OCI-LY1 (cell line): ENCODE measurements around the gene BAG3.

Source experiments
- H2AFZ ChIP-seq: fragments of 200-600 bp; sonication (generic), shearing (Covaris generic); 2 replicates; pipeline ENCODE4 v1.6.0; 2014; ENCODE audit warnings: antibody characterized with exemption, mild to moderate bottlenecking, low read length
- H3F3A ChIP-seq: fragments of 200-600 bp; sonication (generic), shearing (Covaris generic); 2 replicates; pipeline ENCODE4 v1.6.0; 2014; ENCODE audit warnings: mild to moderate bottlenecking, antibody characterized with exemption, low read length, moderate library complexity; ENCODE audit not compliant: insufficient read depth
- H3K27ac ChIP-seq: fragments of 200-600 bp; sonication (generic); 2 replicates; pipeline ENCODE4 v1.5.1; 2014; ENCODE audit warnings: low read length, mixed run types, mild to moderate bottlenecking, low read depth; ENCODE audit not compliant: poor library complexity, severe bottlenecking
- H3K27me3 ChIP-seq: fragments of 200-600 bp; sonication (generic); 2 replicates; pipeline ENCODE4 v1.6.0; 2014; ENCODE audit warnings: antibody characterized with exemption, mild to moderate bottlenecking, low read length, moderate library complexity; ENCODE audit not compliant: insufficient read depth
- H3K36me3 ChIP-seq: fragments of 200-600 bp; sonication (generic); 2 replicates; pipeline ENCODE4 v1.6.1; 2014; ENCODE audit warnings: mild to moderate bottlenecking, antibody characterized with exemption, low read length, moderate library complexity, mixed read lengths; ENCODE audit not compliant: insufficient read depth
- H3K4me1 ChIP-seq: fragments of 200-600 bp; sonication (generic); 2 replicates; pipeline ENCODE4 v1.5.1; 2014; ENCODE audit warnings: mild to moderate bottlenecking, low read length, moderate library complexity; ENCODE audit not compliant: insufficient read depth, severe bottlenecking
- H3K4me2 ChIP-seq: fragments of 200-600 bp; sonication (generic), shearing (Covaris generic); 2 replicates; pipeline ENCODE4 v1.6.1; 2014; ENCODE audit warnings: low read length
- H3K4me3 ChIP-seq: fragments of 200-600 bp; sonication (generic); 2 replicates; pipeline ENCODE4 v1.5.1; 2014; ENCODE audit warnings: low read length, low read depth, mild to moderate bottlenecking, mixed read lengths; ENCODE audit not compliant: poor library complexity, severe bottlenecking
- H3K79me2 ChIP-seq: fragments of 200-600 bp; shearing (Covaris generic); 2 replicates; pipeline ENCODE4 v1.6.1; 2016; ENCODE audit warnings: mixed run types, low read length, mixed read lengths; ENCODE audit not compliant: insufficient read depth
- H3K9ac ChIP-seq: fragments of 200-600 bp; sonication (generic), shearing (Covaris generic); 2 replicates; pipeline ENCODE4 v1.6.1; 2014; ENCODE audit warnings: mild to moderate bottlenecking, low read length, mixed read lengths
- H3K9me2 ChIP-seq: fragments of 200-600 bp; sonication (generic), shearing (Covaris generic); 2 replicates; pipeline ENCODE4 v1.6.1; 2014; ENCODE audit warnings: low read depth, mild to moderate bottlenecking, low read length, mixed read lengths
- H3K9me3 ChIP-seq: fragments of 200-600 bp; shearing (Covaris generic); 2 replicates; pipeline ENCODE4 v1.6.1; 2014; ENCODE audit warnings: low read length, mixed read lengths
- H4K20me1 ChIP-seq: fragments of 200-600 bp; sonication (generic), shearing (Covaris generic); 2 replicates; pipeline ENCODE4 v1.6.0; 2016; ENCODE audit warnings: mild to moderate bottlenecking, low read length; ENCODE audit not compliant: insufficient read depth
- EZH2 ChIP-seq: fragments of 200-600 bp; sonication (generic), shearing (Covaris generic); IDR thresholded peaks from 2 replicates; pipeline ENCODE4 v1.8.0; 2017; ENCODE audit warnings: borderline replicate concordance, mixed run types, mild to moderate bottlenecking, antibody characterized with exemption, low read length, moderate library complexity, mixed read lengths
- TF ChIP-seq, protein P1 (sequence below): fragments of 200-600 bp; sonication (generic), shearing (Covaris generic); IDR thresholded peaks from 2 replicates; pipeline ENCODE4 v1.5.1; 2017; ENCODE audit warnings: mild to moderate bottlenecking, antibody characterized with exemption, low read length, moderate library complexity, mixed read lengths

BAG3 gene

DNA sequence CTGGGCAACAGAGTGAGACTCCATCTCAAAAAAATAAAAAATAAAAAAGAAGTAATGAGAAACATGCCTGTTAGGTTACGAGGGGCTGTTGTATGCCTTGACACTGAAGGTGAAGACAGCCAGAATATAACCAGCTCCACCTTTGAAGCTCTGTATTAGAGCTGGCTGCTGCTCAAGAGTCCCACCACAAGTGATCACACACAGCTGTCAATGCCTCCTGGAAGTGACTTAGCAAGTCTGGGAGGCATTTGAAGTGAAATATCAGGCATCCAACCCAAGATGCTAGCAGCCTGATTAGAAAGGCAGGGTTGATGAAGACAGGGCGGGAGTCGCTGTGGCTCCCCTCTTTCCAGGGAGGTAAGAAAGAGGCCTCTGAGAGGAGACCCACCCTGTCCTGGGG is 40.5 kb downstream of the BAG3 start:
- H3K4me2 ChIP-seq, result no peak overlapping the region
- TF ChIP-seq EZH2, result no peak
- TF ChIP-seq, protein P1, sequence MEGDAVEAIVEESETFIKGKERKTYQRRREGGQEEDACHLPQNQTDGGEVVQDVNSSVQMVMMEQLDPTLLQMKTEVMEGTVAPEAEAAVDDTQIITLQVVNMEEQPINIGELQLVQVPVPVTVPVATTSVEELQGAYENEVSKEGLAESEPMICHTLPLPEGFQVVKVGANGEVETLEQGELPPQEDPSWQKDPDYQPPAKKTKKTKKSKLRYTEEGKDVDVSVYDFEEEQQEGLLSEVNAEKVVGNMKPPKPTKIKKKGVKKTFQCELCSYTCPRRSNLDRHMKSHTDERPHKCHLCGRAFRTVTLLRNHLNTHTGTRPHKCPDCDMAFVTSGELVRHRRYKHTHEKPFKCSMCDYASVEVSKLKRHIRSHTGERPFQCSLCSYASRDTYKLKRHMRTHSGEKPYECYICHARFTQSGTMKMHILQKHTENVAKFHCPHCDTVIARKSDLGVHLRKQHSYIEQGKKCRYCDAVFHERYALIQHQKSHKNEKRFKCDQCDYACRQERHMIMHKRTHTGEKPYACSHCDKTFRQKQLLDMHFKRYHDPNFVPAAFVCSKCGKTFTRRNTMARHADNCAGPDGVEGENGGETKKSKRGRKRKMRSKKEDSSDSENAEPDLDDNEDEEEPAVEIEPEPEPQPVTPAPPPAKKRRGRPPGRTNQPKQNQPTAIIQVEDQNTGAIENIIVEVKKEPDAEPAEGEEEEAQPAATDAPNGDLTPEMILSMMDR, result no peak
- H3K27ac ChIP-seq, result no peak overlapping the region

DNA sequence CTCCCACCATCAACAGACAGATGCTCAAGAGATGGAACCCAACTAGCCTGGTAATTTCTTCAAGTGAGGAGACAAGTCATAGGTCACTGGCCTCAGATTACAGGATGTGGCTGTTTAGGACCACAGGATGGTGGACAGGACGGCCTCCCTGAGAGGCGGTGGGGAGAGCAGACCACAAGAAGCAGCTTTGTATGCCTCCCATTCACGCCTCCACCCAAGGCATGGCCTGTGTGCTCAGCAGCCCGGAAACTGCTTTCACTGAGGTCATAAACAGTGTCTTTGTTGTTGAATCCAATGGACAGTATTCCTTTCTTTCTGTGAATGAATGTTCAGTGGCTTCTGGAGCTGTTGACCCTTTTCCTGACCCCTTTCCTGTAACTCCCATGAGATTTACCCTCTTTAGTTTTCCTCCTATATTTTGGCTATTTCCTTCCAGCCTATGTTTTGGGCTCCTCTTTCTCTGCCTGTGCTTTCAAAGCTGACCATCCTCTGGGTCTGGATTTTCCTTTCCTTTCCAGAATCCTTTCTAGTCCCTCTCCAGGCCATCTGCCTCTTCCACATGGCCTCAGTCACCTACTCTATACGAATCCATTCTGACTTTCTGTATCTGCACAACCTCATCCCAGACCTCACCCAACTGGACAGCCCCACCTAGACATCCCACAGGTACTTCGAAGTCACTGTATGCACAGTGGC is 42.2 kb downstream of the BAG3 start:
- no peaks in the 10 kb centered on the region for H3K9me3 ChIP-seq
- H3K4me2 ChIP-seq, result no peak overlapping the region
- H2AFZ ChIP-seq, result no peak overlapping the region

More for the DNA sequence above, 40.5 kb downstream of the BAG3 start:
- Histone ChIP-seq H2AFZ (no peak overlapping the region), H3K9me2 (no peaks in the 10 kb centered on the region), H3K27me3 (no peaks in the 10 kb centered on the region; the same call in 1 of the 2 replicates), H4K20me1 (no peaks in the 10 kb centered on the region), H3K4me1 (peaks cover 10% of the 10 kb centered on the region), H3K79me2 (no peaks in the 10 kb centered on the region), H3K4me3 (no peak overlapping the region), H3K9ac (no peak overlapping the region), H3K36me3 (no peaks in the 10 kb centered on the region; the same call in 1 of the 2 replicates), H3F3A (no peaks in the 10 kb centered on the region), H3K9me3 (no peaks in the 10 kb centered on the region)

DNA sequence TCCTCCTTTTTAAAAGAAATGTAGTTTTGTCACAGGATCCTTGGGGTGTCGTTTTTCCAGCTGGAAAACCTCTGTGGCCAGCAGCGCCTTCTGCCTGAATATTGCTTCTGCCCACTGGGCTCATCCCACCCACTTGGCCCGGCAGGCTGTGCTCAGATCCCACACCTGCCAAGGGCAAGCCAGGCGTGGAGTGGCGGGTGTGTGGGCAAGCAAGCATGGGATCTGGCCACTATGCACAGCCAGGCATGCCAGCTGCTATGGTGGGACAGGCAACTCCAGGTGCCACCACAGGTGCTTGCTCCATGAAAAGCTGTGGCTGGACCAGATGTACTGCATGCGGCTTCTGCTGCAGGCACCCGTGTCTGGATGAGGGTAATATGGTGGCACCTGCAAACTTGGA is 43.4 kb downstream of the BAG3 start:
- no peaks in the 10 kb centered on the region for H3K79me2 ChIP-seq
- H3K9me3 ChIP-seq, result no peaks in the 10 kb centered on the region
- no peaks in the 10 kb centered on the region for H4K20me1 ChIP-seq
- H3K4me2 ChIP-seq, result no peak overlapping the region
- H3F3A ChIP-seq, result no peaks in the 10 kb centered on the region
- TF ChIP-seq EZH2, result no peak
- TF ChIP-seq, protein P1, result no peak
- H3K27ac ChIP-seq, result no peak overlapping the region
- peaks cover 5% of the 10 kb centered on the region for H3K4me1 ChIP-seq
- no peak overlapping the region for H3K4me3 ChIP-seq
- no peaks in the 10 kb centered on the region; the same call in 1 of the 2 replicates for H3K27me3 ChIP-seq
- no peaks in the 10 kb centered on the region; the same call in 1 of the 2 replicates for H3K36me3 ChIP-seq
- H3K9ac ChIP-seq, result no peak overlapping the region
- H2AFZ ChIP-seq, result no peak overlapping the region
- no peaks in the 10 kb centered on the region for H3K9me2 ChIP-seq

More for the DNA sequence above, 42.2 kb downstream of the BAG3 start:
- H3K9ac ChIP-seq, result no peak overlapping the region
- no peaks in the 10 kb centered on the region; the same call in 1 of the 2 replicates for H3K36me3 ChIP-seq
- TF ChIP-seq, protein P1, result no peak
- TF ChIP-seq EZH2, result no peak
- no peaks in the 10 kb centered on the region for H3K9me2 ChIP-seq
- H3K79me2 ChIP-seq, result no peaks in the 10 kb centered on the region
- H3K27ac ChIP-seq, result no peak overlapping the region
- H3K4me1 ChIP-seq, result no peaks in the 10 kb centered on the region
- no peaks in the 10 kb centered on the region for H3F3A ChIP-seq
- H3K27me3 ChIP-seq, result no peaks in the 10 kb centered on the region; the same call in 1 of the 2 replicates
- H4K20me1 ChIP-seq, result no peaks in the 10 kb centered on the region
- H3K4me3 ChIP-seq, result no peak overlapping the region
